Measurements from ENCODE around the gene PCDHGC5. TPM values are rescaled to one million over a fixed set of nuclear protein-coding genes. Genes with fewer than 3 reads are reported as not detected.

Gene PCDHGC5
- 9.5 TPM for total RNA-seq

DNA sequence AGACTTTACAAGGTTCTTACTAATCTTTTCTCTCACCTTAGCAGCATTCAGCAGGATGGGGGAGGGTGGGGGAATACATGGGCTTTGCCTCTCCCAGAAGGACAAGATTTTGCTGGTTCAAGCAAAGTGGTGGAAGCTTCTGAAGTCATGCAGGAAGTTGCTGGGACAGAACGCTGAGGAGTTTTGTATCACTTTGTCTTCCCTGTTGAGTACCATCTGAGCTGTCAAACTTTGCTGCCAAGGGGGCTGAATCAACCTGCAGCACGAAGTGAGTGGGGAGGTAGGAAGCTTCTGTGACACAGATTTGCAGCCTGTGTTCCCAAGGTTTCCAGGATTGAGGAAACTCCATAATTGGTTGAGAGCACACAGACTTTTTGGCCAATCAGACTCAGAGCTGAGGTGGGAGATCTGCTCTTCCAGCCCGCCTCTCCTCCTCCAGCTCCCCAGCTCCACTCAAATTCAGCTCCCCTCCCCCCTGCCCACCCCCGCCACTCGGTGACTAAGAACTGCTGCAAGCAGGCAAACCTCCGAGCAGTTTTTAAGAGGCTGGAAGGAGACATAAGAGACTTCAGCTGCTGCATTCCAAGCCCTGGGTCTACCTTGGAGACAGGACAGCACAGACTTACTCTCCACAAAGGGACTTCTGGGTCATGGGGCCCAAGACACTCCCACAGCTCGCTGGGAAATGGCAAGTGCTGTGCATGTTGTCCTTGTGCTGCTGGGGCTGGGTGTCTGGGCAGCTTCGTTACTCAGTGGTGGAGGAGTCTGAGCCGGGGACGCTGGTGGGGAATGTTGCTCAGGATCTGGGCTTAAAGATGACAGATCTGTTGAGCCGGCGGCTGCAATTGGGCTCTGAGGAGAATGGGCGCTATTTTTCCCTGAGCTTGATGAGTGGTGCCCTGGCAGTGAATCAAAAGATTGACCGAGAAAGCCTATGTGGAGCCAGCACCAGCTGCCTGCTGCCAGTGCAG, at the start of gene PCDHGC5:
TSS of gene PCDHGC5 (plus strand) at position 491 of the 971 bp plus-strand sequence. CDS start at position 651, 160 bp downstream.

DNA sequence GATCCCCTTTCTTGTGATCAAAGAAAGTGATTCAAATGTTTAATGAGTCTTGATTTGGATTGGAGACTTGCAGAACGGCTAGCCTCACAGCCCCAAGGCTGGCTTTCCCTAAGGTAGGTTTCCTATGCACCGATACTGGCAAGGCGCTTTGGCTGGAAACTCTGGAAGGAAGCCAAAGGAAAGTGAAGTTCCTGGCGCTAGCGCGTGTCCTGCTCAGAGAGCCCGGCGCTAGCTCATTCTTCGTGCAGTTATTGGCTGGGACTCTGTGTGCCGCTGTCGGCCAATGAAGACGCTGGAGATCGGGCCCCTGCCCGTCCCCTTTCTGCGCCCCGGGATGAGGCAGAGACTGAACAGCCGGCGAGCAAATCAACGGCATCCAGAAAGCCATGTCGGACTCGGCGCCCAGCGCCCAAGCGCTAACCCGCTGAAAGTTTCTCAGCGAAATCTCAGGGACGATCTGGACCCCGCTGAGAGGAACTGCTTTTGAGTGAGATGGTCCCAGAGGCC, 13.2 kb upstream of the PCDHGC5 start, which contains the start of gene PCDHGC3:
TSS of gene PCDHGC3 (plus strand) at position 342 of the 507 bp plus-strand sequence. CDS start at position 493, 151 bp downstream.

DNA sequence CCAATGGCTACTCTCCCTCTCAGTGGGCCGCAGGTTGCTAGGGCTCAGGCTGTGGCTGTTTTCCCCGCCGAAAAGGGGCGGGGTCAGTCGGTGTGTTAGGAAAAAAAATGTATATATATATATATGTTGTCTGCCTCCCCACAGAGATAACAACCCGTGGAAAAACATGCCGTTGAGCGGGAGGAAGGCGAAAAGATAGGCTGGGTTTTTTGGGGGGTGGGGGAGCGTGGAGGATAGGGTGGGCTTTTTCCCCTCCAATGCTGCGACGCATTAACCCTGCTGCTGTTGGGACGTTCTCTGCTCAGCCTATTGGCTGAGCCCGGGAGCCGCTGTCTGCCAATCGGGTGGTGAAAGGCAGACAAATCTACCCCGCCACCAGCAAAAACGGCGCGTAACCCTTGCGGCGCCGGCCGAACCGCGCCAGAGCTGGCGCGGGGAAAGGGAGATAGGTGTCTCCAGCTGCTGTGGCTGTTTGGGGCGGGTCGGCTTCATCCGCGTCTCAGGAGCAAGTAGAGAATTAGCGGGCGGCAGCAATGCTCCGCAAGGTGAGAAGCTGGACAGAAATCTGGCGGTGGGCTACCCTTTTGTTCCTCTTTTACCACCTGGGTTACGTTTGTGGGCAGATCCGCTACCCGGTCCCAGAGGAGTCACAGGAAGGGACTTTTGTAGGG, 4.1 kb upstream of the PCDHGC5 start, which contains the start of gene PCDHGC4:
TSS of gene PCDHGC4 (plus strand) at position 390 of the 671 bp plus-strand sequence. CDS start at position 534, 144 bp downstream.

Other genes with a start within 250 kb of the PCDHGC5 start
- 22.6 TPM for gene PCDHB15, start 243.7 kb upstream of the PCDHGC5 start, total RNA-seq
- gene SLC25A2, start 185.0 kb upstream of the PCDHGC5 start, total RNA-seq: 0.23 TPM
- 103 TPM for gene TAF7, start 168.3 kb upstream of the PCDHGC5 start, total RNA-seq
- gene PCDHGA1, start 158.6 kb upstream of the PCDHGC5 start, total RNA-seq: 4.2 TPM
- 8.5 TPM for gene PCDHGA2, start 150.3 kb upstream of the PCDHGC5 start, total RNA-seq
- 7.2 TPM for gene PCDHGA3, start 145.3 kb upstream of the PCDHGC5 start, total RNA-seq
- 10.4 TPM for gene PCDHGB1, start 139.0 kb upstream of the PCDHGC5 start, total RNA-seq
- gene PCDHGA4, start 134.1 kb upstream of the PCDHGC5 start, total RNA-seq: 12.5 TPM
- 7.6 TPM for gene PCDHGB2, start 129.1 kb upstream of the PCDHGC5 start, total RNA-seq
- 7.2 TPM for gene PCDHGA5, start 124.9 kb upstream of the PCDHGC5 start, total RNA-seq
- 9.2 TPM for gene PCDHGB3, start 118.8 kb upstream of the PCDHGC5 start, total RNA-seq
- 11.3 TPM for gene PCDHGA6, start 115.2 kb upstream of the PCDHGC5 start, total RNA-seq
- gene PCDHGA7, start 106.3 kb upstream of the PCDHGC5 start, total RNA-seq: 7.6 TPM
- 14.8 TPM for gene PCDHGB4, start 101.4 kb upstream of the PCDHGC5 start, total RNA-seq
- gene PCDHGA8, start 96.4 kb upstream of the PCDHGC5 start, total RNA-seq: 6.9 TPM
- 24.0 TPM for gene PCDHGB5, start 91.1 kb upstream of the PCDHGC5 start, total RNA-seq
- 14.3 TPM for gene PCDHGA9, start 86.3 kb upstream of the PCDHGC5 start, total RNA-seq
- 17.8 TPM for gene PCDHGB6, start 81.1 kb upstream of the PCDHGC5 start, total RNA-seq
- 15.2 TPM for gene PCDHGA10, start 76.1 kb upstream of the PCDHGC5 start, total RNA-seq
- 18.2 TPM for gene PCDHGB7, start 71.4 kb upstream of the PCDHGC5 start, total RNA-seq
- gene PCDHGA11, start 68.0 kb upstream of the PCDHGC5 start, total RNA-seq: 18.9 TPM
- 7.4 TPM for gene PCDHGA12, start 58.6 kb upstream of the PCDHGC5 start, total RNA-seq
- 69.0 TPM for gene PCDHGC3, start 13.1 kb upstream of the PCDHGC5 start, total RNA-seq
- gene PCDHGC4, start 4.1 kb upstream of the PCDHGC5 start, total RNA-seq: 91.6 TPM
- gene DIAPH1, start 129.9 kb downstream of the PCDHGC5 start, total RNA-seq: 26.1 TPM
- gene HDAC3, start 147.8 kb downstream of the PCDHGC5 start, total RNA-seq: 54.9 TPM
- 18.9 TPM for gene RELL2, start 147.9 kb downstream of the PCDHGC5 start, total RNA-seq
- 9.5 TPM for gene FCHSD1, start 162.3 kb downstream of the PCDHGC5 start, total RNA-seq
- gene ARAP3, start 193.1 kb downstream of the PCDHGC5 start, total RNA-seq: 4.8 TPM